GM21381 (cell line): ENCODE measurements around the gene DPP9.

Source experiments
- ATAC-seq: cut with Tn5 transposase; IDR thresholded peaks from one replicate; pipeline ENCODE4 v1.9.1; 2021; ENCODE audit warnings: mild to moderate bottlenecking, moderate library complexity; ENCODE audit not compliant: unreplicated experiment

Gene DPP9

DNA sequence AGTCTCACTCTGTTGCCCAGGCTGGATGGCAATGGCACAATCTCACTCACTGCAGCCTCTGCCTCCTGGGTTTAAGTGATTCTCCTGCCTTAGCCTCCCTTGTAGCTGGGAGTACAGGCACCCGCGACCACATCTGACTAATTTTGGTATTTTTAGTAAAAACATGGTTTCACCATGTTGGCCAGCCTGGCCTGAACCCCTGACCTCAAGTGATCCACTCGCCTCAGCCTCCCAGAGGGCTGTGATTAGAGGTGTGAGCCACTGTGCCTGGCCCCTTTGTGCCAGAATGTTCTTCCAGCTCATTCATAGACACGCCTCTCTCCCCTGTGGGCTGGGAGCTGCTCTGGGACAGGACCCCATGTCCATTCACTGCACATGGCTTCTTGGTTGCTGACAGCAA lies 62.6 kb downstream of the DPP9 start:
- no peak for ATAC-seq

DNA sequence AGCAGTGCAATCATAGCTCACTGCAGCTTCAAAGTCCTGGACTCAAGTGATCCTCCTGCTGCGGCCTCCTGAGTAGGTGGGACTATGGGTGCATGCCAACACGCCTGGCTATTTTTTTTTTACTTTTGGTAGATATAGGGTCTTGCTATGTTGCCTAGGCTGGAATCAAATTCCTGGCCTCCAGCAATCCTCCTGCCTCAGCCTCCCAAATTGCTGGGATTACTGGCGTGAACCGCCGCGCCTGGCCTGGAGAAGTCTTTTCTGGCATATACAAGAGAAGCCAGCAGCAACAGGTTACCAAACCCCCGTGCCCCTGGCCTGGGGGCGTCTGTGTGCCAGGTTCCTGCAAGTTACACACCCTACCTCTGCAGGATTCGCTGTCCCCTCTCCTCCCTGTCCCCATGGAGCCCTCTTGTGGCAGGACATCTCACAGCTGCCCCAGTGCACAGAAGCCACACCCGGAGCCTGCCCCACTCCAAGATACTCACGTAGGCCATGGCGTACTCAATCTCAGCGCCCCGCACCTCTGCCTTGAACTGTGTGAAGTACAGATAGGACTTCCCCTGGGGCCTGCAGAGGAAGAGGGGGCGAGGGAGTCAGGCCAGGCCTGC lies 63.4 kb downstream of the DPP9 start:
- ATAC-seq: no peak

DNA sequence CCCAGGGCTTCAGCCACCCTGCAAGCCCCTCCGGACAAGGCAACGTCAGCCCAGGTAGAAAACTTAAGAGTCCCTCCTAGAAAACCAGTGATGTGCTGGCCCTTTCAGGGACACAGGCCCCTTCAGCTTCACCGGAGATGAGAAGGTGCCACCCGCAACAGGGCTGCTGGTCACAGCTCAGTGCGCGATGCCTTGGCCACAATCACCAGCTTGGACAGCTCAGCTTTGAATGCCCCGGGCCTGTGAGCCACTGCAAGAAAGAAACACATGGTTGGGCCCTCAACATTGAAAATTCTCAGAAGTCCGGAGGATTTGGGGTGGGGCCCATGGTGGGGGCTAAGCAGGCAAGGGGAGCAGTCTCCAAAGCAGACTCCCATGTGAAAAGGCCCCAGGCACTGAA lies 65.8 kb downstream of the DPP9 start:
- ATAC-seq: no peak

DNA sequence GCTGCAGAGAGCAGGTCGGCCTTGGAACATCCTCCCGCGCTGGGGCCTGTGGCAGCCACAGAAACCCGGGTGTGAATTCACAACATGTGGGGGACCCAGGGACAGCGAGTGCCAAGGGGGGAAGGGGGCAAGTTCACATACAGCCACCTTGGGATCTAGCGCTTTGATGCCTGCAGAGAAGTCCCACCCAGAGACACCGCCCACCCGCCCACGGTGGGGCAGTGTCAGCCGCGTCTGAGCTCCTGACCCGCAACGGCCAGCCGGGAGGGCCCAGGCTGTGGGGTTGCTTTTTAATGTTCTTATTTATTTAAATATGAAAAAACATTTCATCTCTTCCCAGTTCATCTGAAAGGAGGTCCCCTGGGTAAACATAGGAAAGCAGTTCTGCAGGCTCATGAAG lies 66.4 kb downstream of the DPP9 start:
- ATAC-seq: no peak

DNA sequence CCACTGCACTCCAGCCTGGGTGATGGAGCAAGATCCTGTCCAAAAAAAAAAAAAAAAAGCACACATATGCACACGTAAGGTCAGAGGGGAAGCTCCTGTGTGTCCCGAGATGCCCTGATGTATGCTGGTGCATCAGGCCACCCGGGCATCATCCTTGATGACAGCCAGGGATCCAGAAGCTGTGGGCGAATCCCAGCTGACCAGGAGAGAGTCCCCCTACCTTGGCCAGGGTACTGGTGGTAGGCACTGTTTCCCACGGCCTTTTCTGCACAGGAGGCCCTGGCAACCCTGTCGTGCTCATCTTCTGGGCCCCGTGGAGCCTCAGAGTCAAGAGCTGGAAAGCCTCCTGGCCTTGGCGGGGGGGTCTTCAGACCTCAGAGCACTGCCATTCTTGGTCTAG lies 67.5 kb downstream of the DPP9 start:
- ATAC-seq: no peak

DNA sequence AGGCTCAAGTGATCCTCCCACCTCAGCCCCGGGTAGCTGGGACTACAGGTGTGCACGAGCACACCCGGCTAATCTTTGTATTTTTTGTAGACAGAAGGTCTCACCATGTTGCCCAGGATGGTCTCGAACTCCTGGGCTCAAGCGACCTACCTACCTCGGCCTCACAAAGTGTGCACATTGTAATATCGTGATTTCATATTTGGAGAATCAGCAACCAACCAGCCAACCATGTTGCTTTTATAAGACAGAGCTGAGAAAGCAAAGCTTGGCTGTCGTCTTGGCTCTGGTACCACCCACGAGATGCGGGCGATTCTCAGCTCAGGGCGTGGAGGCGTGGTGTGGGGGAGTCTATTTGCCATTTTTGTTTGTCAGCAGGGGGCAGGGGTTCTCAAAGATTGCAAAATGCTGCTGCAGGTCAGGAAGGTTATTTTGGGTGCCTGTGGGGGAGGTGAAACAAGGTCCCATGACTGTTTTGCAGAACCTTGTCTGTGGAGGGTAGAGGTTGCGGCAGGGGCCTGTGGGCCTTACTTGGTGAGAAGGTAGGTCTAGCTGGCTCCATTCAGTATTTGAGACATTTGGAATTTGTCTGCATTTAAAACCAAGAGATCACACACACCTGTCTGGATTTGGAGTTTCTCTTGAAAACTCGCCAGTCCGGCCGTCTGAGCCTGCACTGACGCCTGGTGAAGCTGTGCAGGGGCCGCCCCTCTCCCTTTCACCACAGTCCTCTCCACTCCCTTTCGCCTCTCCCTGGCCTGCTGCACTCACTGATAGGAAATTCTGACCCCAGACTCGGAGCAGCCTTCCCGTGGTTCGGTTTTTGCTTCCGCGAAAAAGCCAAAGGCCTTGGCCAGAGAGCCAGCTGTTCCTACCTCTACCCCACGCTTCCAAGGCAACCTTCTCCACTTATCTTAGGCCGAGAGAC lies 68.9 kb downstream of the DPP9 start:
- ATAC-seq: no peak

DNA sequence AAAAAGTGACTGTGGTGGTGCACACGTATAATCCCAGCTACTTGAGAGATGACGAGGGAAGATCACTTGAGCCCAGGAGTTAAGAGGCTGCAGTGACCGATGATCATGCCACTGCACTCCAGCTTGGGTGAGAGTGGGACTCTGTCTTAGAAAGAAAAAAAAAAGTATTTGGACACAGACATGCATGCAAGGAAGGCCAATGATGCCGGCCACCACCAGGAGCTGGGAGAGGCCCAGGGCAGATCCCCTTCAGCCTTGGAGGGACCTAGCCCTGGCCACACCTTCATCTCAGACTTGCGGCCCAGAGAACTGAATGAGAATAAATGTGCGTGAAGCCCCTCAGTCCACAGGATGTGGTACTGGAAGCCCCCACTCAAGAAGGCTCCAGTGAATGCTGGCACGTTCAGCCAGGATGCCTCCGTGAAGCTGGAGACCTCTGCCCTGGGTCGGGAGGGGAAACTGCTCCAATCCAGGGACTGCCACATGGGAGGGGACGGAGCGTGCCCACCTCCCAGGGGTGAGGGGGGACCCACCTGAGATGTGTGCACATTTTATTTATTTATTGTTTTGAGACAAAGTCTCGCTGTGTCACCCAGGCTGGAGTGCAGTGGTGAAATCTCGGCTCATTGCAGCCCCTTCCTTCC lies 69.7 kb downstream of the DPP9 start:
- ATAC-seq: no peak

DNA sequence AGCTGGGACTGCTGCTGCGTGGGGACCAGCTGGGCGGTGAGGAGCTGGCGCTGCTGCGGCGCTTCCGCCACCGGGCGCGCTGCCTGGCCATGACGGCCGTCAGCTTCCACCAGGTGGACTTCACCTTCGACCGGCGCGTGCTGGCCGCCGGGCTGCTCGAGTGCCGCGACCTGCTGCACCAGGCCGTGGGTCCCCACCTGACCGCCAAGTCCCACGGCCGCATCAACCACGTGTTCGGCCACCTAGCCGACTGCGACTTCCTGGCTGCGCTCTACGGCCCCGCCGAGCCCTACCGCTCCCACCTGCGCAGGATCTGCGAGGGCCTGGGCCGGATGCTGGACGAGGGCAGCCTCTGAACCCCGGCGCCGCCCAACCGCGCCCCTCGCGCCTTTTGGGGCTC lies 71.6 kb downstream of the DPP9 start:
- no peak for ATAC-seq

DNA sequence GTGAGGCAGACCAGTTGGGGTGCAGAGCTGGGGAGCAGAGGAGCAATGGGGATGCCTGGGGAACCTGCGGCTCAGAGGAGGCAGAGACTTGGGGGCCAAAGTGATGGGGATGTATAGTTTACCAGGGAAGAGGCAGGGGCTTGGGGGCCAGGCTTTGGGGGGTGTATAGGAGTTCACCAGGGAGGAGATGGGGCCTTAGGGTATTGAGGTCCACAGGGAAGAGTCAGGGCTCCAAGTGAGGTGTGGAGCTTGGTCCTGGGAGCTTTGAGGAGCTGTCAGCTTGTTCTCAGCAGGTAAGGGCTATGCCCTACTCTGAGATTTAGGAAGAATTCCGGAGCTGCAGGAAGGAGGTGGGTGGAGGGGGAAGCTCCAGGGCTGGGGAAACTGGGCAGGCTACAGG lies 73.5 kb downstream of the DPP9 start:
- no peak for ATAC-seq

DNA sequence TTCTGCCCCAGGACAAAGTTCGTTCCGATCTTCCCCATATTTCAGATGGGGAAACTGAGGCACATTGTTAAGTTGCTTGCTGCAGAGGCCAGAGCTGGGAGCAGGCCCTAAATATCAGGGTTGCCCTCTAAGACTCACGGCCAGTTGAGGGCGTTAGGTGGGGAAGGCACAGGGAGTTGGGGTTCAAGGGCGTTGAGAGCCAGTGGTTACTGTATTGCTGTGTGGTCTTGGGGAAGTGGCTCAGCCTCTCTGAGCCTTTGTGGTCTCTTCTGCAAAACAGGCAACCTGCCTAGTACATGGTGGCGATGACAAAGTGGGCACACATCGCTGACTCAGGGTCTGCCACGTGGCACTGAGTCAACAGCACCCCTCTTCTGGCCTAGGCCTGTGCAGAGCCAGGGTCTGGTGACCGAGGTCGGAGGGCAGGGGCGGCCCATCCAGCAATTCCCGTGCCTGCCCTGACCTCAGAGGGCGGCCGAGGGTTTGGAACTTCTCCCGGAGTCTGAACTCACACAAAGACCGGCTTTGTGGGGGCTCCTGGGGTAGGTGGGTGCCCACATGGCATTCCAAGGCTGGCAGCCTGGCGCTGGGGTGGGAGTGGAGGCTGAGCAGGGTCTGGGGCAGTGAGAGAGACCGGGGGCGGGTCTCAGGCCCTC lies 74.1 kb downstream of the DPP9 start:
- ATAC-seq: no peak

DNA sequence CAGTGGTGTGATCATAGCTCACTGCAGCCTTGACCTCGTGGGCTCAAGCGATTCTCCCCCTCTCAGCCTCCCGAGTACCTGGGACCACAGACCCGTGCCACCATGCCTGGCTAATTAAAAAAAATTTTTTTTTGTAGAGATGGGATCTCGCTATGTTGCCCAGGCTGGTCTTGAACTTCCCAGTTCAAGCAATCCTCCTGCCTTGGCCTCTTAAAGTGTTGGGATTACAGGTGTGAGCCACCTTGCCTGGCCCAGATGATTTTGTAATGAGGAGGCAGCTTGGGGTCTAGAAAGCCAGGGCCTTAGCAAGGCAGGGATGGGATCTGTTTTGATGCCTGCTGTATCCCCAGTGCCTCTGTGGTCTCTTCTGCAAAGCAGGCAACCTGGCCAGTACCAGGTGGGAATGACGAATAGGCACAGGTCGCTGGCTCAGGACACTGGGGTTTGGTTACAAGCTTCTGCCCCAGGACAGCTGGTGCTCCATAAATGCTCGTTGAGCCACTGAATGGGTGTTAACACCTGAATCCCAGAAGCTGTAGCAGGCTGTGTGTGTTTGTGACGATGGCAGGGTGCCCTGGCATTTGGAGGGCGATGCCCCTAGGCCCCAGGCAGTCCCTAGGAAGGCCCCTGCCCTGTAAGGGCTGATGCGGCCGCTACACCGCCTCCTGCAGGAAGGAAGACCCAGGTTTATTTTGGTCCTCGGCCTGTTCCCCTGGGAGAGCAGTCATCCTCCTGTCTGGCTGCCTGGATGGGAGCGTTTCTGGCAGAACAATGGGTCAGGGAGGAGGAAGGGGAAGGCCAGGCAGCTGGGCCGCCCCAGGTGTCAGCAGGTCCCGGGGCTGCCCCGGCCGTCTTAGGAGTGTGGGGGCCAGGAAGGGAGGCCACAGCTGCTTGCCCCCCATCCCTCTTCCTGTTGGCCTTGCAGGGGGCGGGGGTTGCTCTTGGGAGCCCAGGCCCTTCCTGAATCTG lies 75.7 kb downstream of the DPP9 start:
- ATAC-seq: no peak

DNA sequence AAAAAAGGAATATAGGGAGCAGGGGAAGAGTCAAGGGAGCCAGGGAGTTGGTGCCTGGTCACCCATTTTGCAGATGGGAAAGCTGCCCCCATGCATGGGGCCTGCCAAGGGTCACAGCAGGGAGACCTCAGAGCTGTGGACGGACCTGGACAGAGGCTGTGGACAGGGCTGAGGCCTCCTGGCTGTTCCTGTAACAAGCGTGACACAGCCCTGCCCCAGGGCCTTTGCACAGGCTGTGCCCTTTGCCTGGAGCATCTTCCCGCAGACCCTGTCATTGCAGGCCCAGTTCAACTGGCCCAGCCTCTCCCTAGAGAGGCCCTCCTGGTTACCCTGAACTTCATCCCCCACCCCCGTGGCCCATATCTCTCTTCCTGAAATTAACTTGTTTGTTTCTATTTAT lies 77.9 kb downstream of the DPP9 start:
- no peak for ATAC-seq

DNA sequence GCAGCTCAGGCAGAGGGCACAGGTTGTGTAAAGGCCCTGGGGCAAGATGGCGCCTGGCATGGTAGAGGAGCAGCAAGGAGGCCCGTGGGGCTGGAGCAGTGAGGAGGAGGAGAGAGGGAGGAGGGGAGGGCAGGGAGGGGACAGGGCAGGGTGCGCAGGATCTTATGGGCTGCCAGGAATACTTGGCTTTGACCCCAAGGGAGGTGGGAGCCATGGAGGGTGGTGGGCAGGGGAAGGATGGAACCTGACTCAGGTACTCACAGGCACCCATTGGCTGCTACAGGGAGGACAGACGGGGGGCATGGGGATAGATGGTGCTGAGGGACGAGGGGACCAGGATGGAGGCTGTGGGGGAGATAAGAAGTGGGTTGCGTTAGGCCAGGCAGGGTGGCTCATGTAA lies 81.0 kb downstream of the DPP9 start:
- no peak for ATAC-seq

DNA sequence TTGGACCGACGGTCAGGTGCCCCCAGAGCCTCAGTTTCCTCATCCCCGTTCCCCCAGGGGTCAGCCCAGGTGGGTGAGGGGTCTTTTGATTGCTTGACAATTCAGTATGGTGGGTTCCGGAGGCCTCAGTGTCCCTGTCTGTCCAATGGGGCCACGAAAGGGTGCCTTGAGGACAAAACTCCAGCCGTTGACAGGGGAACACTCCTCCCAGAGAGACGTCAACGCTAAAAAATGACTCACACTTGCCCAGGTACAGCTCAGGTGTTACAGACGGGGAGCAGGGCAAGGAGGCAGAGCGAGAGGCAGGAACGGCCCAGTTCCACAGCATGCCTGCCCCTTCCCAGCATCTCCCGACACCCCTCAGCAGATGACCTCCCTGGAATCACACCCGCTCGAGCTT lies 82.5 kb downstream of the DPP9 start:
- no peak for ATAC-seq

DNA sequence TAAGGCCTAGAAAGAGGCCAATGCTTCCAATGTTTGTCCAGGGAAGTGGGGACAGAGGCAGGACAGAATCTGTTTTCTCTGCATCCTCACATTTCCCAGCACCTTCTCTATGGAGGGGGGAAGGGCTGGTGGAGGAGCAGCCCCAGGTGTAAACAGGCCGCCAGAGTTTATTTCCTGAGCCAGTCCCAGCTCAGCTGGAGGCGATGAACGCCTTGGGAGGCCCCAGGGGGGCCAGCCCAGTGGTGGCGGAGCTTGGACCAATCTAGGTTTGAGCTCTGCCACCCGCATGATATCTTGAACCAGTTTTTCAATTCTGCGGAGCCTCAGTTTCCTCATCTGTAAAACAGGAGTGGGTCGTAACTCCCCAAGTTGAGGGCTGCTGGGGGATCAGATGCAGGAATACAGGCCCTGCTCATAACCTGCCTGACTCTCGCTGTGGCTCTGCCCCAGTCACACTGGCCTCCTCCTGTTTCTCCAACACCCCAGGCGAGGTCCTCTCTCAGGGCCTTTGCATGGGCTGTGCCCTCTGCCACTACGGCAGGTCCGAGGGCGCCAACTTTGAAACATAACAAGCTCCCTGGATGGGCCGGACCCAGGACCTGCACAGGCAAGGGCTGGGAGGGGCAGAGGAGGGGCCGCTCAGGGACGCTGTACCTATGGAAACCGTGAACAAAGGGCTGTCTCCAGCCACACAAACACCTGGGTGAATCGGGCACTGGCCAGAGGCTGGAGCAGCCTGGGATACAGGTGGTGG lies 83.2 kb downstream of the DPP9 start:
- no peak for ATAC-seq

DNA sequence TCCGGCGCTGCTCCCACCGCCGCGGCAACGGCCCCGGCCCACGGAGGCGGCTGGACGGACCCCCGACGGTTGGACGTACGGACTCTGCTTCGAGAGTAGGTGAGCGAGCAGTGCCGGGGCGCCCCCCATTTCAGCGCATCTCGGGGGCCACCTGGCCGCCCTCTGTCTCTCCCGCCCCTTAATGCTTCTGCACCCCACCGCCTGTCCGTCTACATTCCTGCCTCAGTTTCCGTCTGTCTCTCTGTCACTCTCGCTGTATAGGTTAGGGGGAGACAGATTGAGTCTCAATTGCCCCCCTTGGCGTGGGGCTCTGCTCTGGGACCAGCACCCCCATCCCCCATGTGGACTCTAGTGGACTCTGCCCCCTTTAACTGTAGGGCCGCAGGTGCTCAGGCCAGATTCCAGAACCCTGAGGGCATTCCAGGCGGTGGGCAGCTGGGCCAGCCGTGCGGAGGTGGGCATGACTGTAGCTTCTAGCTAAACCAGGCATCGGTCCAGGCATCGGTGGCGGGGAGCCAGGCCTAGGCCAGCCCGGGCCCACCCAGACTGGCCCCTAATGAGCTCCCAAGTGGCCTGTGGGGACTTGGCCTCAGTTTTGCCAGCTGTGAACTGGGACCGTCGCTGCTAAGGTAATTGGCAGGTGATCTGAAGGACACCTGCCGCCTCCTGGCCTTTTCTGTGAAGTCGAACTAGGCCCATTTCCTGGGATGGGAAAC lies 84.0 kb downstream of the DPP9 start:
- ATAC-seq: peak; percentile 6

DNA sequence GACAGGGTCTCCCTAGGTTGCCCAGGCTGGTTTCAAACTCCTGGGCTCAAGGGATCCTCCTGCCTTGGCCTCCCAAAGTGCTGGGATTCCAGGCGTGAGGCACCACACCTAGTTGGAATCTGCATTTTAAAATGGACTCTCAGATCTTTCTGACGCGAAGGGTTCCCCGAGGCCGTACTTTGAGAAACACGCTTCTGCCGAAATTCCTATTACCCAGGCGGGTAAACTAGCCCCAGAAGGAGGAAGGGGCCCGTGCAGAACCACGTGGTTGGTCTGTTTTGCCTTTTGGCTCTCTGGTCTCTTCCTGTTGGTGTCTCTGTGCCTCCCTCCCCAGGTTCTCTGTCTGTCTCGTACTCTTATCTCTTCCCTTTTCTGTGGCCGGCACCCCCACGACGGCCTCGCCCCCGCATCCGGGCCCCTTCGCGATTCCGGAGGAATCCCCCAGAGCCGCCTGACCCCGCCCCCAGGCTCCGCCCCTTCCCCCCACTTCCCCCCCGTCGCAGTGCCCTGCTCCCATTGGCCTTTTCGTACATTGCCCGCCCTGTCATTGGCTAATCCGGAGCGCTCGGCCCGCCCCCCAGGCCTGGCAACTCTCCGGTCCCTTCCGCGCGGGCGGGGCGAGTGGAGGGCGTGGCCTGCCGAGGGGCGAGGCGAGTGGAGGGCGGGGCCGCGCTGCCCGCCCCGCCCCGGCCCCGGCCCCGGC lies 84.7 kb downstream of the DPP9 start, which contains the start of gene TNFAIP8L1:
TNFAIP8L1 (plus strand) TSS at position 689 of the 703 bp plus-strand sequence. CDS start 12,354 bp downstream, outside the sequence.
- ATAC-seq: peak; percentile 85

DNA sequence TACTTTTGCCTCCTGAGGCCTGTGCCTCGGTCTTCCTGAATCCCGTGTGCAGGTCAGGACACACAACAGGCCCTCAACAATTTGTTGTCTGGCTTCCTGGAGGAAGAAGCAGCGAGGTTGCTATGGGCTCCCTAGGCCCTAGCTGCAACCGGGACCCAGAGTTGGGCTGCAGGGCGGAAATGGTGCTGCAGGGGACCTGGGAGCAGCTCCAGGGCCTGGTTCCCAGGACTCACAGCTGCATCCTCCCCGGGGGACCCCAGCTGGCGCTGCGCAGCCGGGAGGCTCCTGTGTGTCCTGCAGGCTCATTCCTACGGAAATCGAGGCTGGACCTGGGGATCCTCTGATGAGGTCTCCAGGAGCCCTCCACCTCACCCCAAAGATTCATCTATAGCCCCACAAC lies 85.3 kb downstream of the DPP9 start:
- no peak for ATAC-seq
